ENCODE results near the gene LRFN4. TPM values are rescaled to one million over a fixed set of nuclear protein-coding genes. Genes with fewer than 3 reads are reported as not detected.

LRFN4 gene
- total and polyA plus RNA-seq, 2 of the 13 experiments (the other 11 are each of a cell fraction or from before 2014, with no cell fraction given), result 1.3 to 6.8 TPM

GRCh38 chr11:66841861-66842260 is 15.0 kb upstream of the LRFN4 start:
- ChIA-PET POLR2A (interaction anchor here (0.6 to 4.2 kb wide), 12 partner anchors 7 to 550 kb away, joined by 3 to 24 read pairs (median 4); partner anchors contain the start of genes DPP3, PC, RAD9A and SYT12), CTCF (ENCODE audit: low intra/inter-chr PET ratio, low total read pairs) (no interaction called here)
- ATAC-seq (no peak), FAIRE-seq (no peak), DNase-seq (ENCODE audit: low spot score) (no peak)
- Histone ChIP-seq H3K4me2 (ENCODE audit: low read depth, low read length) (peak overlapping the region; percentile 95), H3K79me2 (ENCODE audit: insufficient read depth, low read length) (peaks cover 28% of the 10 kb centered on the region), H3K4me1 (ENCODE audit: insufficient read depth, low read length) (peaks cover 28% of the 10 kb centered on the region), H3K27me3 (ENCODE audit: control insufficient read depth in 1 of 2, insufficient read depth in 2 of 2, low read length in 2 of 2) (no peaks in the 10 kb centered on the region; a peak in 1 of 5 replicates), H2AFZ (ENCODE audit: low read length) (no peak overlapping the region), H4K20me1 (ENCODE audit: insufficient read depth, low read length) (peaks cover 6% of the 10 kb centered on the region; the same call in 1 of the 2 replicates), H3K9ac (ENCODE audit: insufficient read depth, low read depth, low read length) (peak overlapping the region; percentile 96), H3K36me3 (replicated peaks in 1 of 2; ENCODE audit: control insufficient read depth in 1 of 2, insufficient read depth in 2 of 2, low read length in 2 of 2) (peaks cover 4 to 32% of the 10 kb centered on the region in 2 experiments), H3K27ac (ENCODE audit: extremely low read length, insufficient read depth, low read length) (no peak overlapping the region), H3K9me3 (ENCODE audit: low read length) (no peaks in the 10 kb centered on the region), H3K4me3 (replicated peaks in 1 of 3; ENCODE audit: insufficient read depth in 1 of 3, low read depth in 2 of 3, low read length in 3 of 3) (peak overlapping the region; percentile 87 to 99 (median 87))
- WGBS (ENCODE audit: low lambda C conversion rate), result 72% methylated on average over 7 of the region's 7 CpGs
- in situ Hi-C loops (cut with HindIII; ENCODE audit: extremely low pct_ligation_motif_present, low pct_unique_long_range_greater_than_20kb), result loop anchor here (10.0 to 25.0 kb wide), 3 partner anchors 133 to 430 kb away; partner anchors contain the start of genes C11orf86, CTSF and NPAS4
- BruUV-seq (replicated peaks), result no TSS peak
- TF ChIP-seq ZNF121 (CRISPR knock-in tag; IDR thresholded peaks at IDR 0.05), result peak; percentile 17; the same call in 1 of the 2 replicates
- TF ChIP-seq ZNF451 (CRISPR knock-in tag; IDR thresholded peaks at IDR 0.05), result no peak
- intact Hi-C loops (cut with micrococcal nuclease; ENCODE audit: unreplicated experiment), result loop anchor here (5.0 kb wide), 1 partner anchor 135 kb away; the partner anchor contains the start of gene C11orf86

DNA sequence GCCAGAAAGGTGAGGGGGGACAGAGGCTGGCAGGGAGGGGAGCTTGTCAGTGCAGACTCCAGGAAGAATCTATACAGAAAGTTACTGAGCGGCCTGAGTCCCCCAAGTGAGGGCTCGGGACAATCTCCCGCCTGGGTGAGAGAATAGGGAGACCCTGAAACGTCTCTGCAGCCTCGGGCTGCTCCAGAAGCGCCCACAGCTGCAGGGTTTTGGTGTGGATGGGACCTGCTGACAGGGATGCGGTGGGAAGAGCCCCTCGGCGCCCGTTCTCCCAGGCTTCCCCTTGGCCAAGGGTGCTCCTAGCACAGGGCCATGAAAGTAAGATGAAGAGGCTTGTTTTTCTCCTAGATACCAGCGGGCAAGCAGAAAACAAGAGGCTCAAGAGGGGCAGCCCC is 14.4 kb upstream of the LRFN4 start:
- in situ Hi-C loops (cut with HindIII; ENCODE audit: extremely low pct_ligation_motif_present, low pct_unique_long_range_greater_than_20kb), result loop anchor here (10.0 to 25.0 kb wide), 3 partner anchors 132 to 430 kb away; partner anchors contain the start of genes C11orf86, CTSF and NPAS4

More for the DNA sequence above, 14.4 kb upstream of the LRFN4 start:
- ChIA-PET CTCF (ENCODE audit: low intra/inter-chr PET ratio, low total read pairs) (no interaction called here), POLR2A (interaction anchor here (1.0 to 4.2 kb wide), 17 partner anchors 8 to 529 kb away, joined by 3 to 24 read pairs (median 4); partner anchors contain the start of genes DPP3, MRPL11, PC and RBM4B)
- Histone ChIP-seq H3K4me2 (ENCODE audit: low read depth, low read length) (peak overlapping the region; percentile 95), H2AFZ (ENCODE audit: low read length) (no peak overlapping the region), H3K79me2 (ENCODE audit: insufficient read depth, low read length) (peaks cover 28% of the 10 kb centered on the region), H3K9me3 (ENCODE audit: low read length) (no peaks in the 10 kb centered on the region), H3K27ac (ENCODE audit: extremely low read length, insufficient read depth, low read length) (peak overlapping the region; percentile 82), H3K4me1 (ENCODE audit: insufficient read depth, low read length) (peaks cover 28% of the 10 kb centered on the region), H3K9ac (ENCODE audit: insufficient read depth, low read depth, low read length) (peak overlapping the region; percentile 96), H3K4me3 (replicated peaks in 1 of 3; ENCODE audit: insufficient read depth in 1 of 3, low read depth in 2 of 3, low read length in 3 of 3) (peak overlapping the region; percentile 87 to 99 (median 87)), H3K27me3 (ENCODE audit: control insufficient read depth in 1 of 2, insufficient read depth in 2 of 2, low read length in 2 of 2) (no peaks in the 10 kb centered on the region; a peak in 1 of 5 replicates), H3K36me3 (replicated peaks in 1 of 2; ENCODE audit: control insufficient read depth in 1 of 2, insufficient read depth in 2 of 2, low read length in 2 of 2) (peaks cover 4 to 34% of the 10 kb centered on the region in 2 experiments), H4K20me1 (ENCODE audit: insufficient read depth, low read length) (peaks cover 6% of the 10 kb centered on the region; the same call in 1 of the 2 replicates)
- no peak for DNase-seq (ENCODE audit: low spot score)
- TF ChIP-seq, protein P1, sequence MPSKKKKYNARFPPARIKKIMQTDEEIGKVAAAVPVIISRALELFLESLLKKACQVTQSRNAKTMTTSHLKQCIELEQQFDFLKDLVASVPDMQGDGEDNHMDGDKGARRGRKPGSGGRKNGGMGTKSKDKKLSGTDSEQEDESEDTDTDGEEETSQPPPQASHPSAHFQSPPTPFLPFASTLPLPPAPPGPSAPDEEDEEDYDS (CRISPR knock-in tag; IDR thresholded peaks at IDR 0.05), result no peak
- TF ChIP-seq HOXA5 (CRISPR knock-in tag; IDR thresholded peaks at IDR 0.05) (0 out of 2 replicates have a peak, but pooled peaks have one; percentile 1), MYNN (CRISPR knock-in tag; IDR thresholded peaks at IDR 0.05; ENCODE audit: low read depth) (0 out of 2 replicates have a peak, but pooled peaks have one; percentile 2)
- 3% methylated on average over 4 of the region's 11 CpGs for WGBS (ENCODE audit: low lambda C conversion rate)
- intact Hi-C loops (cut with micrococcal nuclease; ENCODE audit: unreplicated experiment), result loop anchor here (5.0 kb wide), 1 partner anchor 135 kb away; the partner anchor contains the start of gene C11orf86
- no peak for FAIRE-seq
- peak; percentile 13 for ATAC-seq
- no TSS peak for BruUV-seq (replicated peaks)
